Astrocyte of the spinal cord (primary cell): ENCODE data around the gene GRK4.
"Not testable (repeated sequence)": the region's sequence is repeated elsewhere in the genome, so short reads cannot be mapped to it uniquely, and the experiment has no call there.

Experiments used
- DNase-seq: peaks from one replicate; pipeline ENCODE4 v3.0.0; 2011; ENCODE audit warnings: low read depth, low spot score
- H3K4me3 ChIP-seq: 2 replicates; pipeline ENCODE4 v1.5.1; 2011; ENCODE audit warnings: low read depth, mild to moderate bottlenecking, low read length, moderate library complexity
- CTCF ChIP-seq: IDR thresholded peaks from 2 replicates; pipeline ENCODE4 v1.5.1; 2012; ENCODE audit warnings: low read depth, mild to moderate bottlenecking, low read length, inconsistent platforms
- in situ Hi-C: cut with HindIII; loops from 2 replicates; pipeline ENCODE4 v1.10.0; 2017; ENCODE audit warnings: low sequenced_read_pairs

Gene GRK4

GRCh38 chr4:2955186-2956044 is 8.0 kb upstream of the GRK4 start:
- TF ChIP-seq CTCF: peak; percentile 16
- H3K4me3 ChIP-seq, in situ Hi-C loops, DNase-seq: not testable (repeated sequence)

GRCh38 chr4:2958446-2958845 is 4.9 kb upstream of the GRK4 start:
- TF ChIP-seq CTCF: no peak
- in situ Hi-C loops: no loop called here
- no peak overlapping the region for H3K4me3 ChIP-seq
- DNase-seq: peak; percentile 63

GRCh38 chr4:2960450-2960849 is 2.9 kb upstream of the GRK4 start:
- DNase-seq, H3K4me3 ChIP-seq, in situ Hi-C loops: not testable (repeated sequence)

- no peak for DNase-seq
- in situ Hi-C loops: no loop called here
- H3K4me3 ChIP-seq: peak overlapping the region; percentile 90
- TF ChIP-seq CTCF: no peak
Observed at GRCh38 chr4:2961421-2961810, 2.0 kb upstream of the GRK4 start.

- peak overlapping the region; percentile 90 for H3K4me3 ChIP-seq
- TF ChIP-seq CTCF: no peak
- in situ Hi-C loops: no loop called here
- DNase-seq: no peak
Observed at GRCh38 chr4:2961811-2962441, 1.4 kb upstream of the GRK4 start.

- in situ Hi-C loops: no loop called here
- no peak for TF ChIP-seq CTCF
- DNase-seq: no peak
- H3K4me3 ChIP-seq: peak overlapping the region; percentile 90
Observed at GRCh38 chr4:2962614-2963174, 677 bp upstream of the GRK4 start.

- H3K4me3 ChIP-seq: peak overlapping the region; percentile 90
- no peak for TF ChIP-seq CTCF
- in situ Hi-C loops: no loop called here
- peak; percentile 52 for DNase-seq
Observed at GRCh38 chr4:2963966-2964471, 648 bp downstream of the GRK4 start.
